ENCODE data around the gene KIF1A.

Gene KIF1A

DNA sequence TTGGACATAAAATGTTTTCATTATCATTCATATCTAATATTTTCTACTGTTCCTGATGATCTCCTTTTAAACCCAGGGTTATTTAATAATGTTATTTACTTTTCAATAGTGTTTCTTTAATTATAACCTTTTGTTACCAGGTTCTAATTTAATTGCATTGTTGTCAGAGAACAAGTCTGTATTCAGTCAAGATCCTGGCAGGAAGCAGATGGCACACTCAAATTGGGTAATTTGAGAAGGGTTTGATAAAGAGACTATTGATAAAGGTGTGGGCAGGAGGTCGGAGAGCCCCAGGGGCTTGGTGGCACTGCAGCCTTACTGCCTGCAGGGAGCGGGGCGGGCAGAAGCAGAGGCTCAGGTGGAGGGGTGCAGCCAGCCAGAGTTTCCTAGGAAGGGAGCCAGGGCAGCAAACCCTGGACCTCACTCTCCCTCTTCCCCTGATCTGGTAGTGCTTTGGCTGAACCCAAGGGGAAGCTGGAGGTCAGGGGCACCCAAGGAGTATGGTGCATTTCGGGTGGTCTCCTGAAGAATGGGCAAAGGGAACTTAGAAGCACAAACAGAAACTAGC is 2.3 kb upstream of the KIF1A start:
- H3K4me3 ChIP-seq (ENCODE audit: low read length): no peak overlapping the region
- TF ChIP-seq, protein P1, sequence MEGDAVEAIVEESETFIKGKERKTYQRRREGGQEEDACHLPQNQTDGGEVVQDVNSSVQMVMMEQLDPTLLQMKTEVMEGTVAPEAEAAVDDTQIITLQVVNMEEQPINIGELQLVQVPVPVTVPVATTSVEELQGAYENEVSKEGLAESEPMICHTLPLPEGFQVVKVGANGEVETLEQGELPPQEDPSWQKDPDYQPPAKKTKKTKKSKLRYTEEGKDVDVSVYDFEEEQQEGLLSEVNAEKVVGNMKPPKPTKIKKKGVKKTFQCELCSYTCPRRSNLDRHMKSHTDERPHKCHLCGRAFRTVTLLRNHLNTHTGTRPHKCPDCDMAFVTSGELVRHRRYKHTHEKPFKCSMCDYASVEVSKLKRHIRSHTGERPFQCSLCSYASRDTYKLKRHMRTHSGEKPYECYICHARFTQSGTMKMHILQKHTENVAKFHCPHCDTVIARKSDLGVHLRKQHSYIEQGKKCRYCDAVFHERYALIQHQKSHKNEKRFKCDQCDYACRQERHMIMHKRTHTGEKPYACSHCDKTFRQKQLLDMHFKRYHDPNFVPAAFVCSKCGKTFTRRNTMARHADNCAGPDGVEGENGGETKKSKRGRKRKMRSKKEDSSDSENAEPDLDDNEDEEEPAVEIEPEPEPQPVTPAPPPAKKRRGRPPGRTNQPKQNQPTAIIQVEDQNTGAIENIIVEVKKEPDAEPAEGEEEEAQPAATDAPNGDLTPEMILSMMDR (conservative IDR thresholded peaks at IDR 0.05; ENCODE audit: low read length): no peak
- no peak for DNase-seq (ENCODE audit: low read depth)

DNA sequence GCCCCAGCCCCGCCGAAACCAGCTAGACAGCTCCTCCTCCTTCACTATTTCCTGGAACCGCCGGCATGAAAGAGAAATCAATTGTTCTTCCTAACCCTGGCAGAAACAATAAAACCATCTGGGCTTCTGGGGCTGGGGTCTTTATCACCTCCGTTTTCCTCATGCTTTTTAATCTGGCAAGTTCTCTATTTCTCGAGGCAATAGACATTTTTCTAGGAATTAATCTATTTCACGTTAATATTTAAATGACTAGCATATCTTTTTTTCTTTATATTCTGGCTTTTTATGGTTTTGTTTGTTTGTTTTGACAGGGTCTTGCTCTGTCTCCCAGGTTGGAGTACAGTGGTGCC is 1.4 kb upstream of the KIF1A start:
- TF ChIP-seq, protein P1 (conservative IDR thresholded peaks at IDR 0.05; ENCODE audit: low read length): no peak

DNA sequence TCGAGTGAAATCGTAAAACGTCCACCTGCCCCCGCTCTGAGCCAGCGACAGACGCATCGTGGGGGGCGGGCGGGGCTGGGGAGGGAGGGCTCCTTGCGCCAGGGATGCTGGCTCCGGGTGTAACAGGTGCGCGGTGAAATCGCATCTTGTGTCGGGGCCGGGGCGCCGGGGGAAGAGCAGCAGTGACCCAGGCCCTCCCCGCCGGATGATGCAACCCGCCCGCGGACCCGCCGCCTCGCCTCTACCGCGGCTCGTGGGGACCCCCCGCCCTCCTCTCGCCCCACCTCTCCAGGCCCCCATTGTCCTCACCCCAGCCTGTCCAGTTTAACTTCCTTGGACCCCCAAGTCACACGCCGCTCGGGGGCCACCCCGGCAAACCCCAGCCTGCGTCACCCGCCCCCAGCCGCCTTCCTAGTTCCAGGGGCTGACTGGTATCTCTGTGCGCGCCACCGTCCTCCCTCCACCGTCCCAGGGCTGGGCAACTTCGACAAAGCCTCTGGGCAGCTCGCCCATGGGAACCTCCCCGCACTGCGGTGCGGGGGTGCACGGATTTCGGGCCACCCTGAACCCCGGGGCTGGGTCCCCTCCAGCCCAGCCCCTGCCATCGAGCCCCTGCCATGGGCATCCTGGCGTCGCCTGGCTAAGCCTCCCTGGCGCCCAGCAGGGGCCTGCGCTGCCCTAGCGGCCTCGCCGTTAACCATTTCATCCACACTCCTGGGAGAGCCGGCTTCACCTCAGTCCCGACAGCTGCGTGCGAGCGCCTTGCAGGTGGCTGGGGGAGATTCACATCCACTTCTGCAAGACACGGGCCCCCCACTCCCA is 799 bp upstream of the KIF1A start:
- TF ChIP-seq, protein P1 (conservative IDR thresholded peaks at IDR 0.05; ENCODE audit: low read length): no peak
- DNase-seq (ENCODE audit: low read depth): no peak
- no peak overlapping the region for H3K4me3 ChIP-seq (ENCODE audit: low read length)

More for the DNA sequence above, 1.4 kb upstream of the KIF1A start:
- DNase-seq (ENCODE audit: low read depth): no peak
- H3K4me3 ChIP-seq (ENCODE audit: low read length): no peak overlapping the region

DNA sequence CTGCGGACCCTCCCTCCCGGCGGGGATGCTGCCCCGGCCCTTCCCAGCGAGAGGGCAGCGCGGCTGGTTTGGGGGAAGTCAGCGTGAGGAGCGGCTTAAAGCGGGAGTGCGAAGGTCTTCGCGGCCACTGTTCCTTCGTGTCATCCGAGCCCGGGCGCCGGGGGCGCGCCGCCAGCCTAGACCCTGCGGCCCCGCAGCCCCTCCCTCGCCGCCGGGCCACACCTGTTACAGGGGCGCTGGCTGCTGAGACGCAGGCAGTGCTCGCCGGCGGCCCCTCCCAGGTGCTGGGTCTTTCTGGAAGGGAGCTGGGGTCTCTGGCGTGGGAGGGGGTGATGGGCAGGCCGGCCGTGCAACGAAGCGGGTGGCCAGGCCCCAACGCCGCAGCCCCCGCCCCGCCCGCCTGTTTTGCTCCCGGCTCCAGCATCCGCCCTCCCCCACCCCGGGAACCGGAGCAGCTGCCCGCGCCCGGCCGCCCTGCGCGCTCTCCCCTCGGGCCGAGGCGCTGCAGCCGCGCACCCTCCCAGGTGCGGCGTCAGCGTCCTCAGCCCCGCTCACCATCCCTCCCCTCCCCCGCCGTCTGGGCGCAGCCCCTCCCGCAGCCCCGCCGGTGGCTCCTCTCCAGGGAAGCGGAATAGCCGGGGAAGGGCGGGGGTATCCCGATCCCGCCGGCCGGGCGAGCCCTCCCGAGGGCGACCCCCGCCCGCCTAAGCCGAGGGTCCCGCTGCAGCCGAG is 727 bp downstream of the KIF1A start:
- no peak for DNase-seq (ENCODE audit: low read depth)
- TF ChIP-seq, protein P1 (conservative IDR thresholded peaks at IDR 0.05; ENCODE audit: low read length): no peak
- H3K4me3 ChIP-seq (ENCODE audit: low read length): no peak overlapping the region

DNA sequence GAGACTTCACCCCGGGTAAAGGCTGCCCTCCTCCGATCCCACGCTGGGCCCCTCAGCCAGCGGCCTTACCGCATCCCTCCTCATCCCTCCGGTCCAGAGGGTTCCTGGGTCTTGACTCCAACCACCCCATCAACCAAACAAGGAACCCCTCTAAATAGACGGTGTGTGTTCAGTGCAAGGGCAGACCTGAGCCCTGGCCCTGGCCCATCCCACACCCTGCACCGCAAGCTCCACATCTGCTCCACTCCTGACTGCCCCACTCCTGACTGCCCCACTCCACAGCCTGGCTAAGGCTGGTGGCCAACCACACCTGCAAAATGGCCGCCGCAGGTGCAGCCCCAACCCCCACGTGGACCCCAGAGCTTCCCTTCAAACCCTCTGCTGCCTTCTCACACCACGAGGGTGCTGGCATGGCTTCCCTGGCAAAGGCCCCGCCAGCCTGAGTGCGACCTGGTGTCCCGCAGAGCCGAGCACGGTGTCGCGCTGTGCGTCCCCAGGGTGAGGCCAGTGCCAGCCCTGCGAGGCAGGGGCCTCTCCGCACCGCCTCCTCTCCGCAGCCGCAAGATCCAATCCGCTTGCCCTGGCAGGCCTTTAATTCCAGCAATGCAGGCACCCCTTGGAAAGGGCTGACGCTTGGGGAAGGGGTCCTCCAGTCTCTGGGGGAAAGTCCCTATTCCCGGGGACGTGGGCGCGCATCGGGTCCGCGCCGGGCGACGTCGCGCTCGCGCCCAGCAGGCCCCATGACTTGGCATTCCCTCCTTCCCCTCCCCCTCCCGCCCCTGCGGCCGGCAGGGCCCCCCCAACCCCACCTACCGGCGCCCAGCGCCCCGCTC is 1.5 kb downstream of the KIF1A start:
- no peak overlapping the region for H3K4me3 ChIP-seq (ENCODE audit: low read length)
- TF ChIP-seq, protein P1 (conservative IDR thresholded peaks at IDR 0.05; ENCODE audit: low read length): no peak
- DNase-seq (ENCODE audit: low read depth): no peak

DNA sequence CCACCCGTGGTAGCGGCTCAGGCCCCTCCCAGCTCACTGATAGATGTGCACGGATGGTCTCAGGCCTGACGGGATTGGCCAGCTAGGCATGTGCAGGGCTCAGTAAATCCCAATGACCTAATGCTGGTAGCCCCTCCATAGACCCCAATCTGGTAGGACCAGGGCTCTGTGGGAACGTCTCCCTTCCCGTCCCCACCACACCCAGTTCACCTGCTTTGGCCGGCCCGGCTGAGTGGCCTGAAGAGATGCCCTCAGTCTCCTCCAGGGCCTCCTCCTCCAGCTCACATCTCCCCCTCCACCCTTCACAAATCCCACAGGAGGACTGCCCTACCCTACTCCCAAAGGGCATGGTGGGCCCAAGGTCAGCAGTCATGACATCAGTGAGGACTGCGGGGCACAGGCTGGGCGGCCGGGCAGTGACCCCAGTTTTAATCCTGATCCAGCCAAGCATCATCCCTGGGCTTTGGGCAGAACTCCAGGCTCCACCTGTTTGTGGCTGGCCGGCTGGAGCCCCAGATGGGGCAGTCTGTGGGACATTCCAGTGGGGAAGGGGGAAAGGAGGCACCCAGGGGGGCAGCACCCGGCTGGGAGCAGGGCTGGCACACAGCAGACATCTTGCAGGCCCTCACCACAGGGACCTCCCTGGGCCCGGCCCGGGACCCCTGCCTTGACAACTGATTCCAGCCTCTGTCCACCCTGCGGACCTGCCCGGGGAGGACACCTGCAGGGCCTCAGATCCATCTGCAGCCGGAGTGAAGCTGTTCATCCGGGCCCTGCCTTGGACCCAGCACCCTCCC is 2.3 kb downstream of the KIF1A start:
- no peak overlapping the region for H3K4me3 ChIP-seq (ENCODE audit: low read length)
- TF ChIP-seq, protein P1 (conservative IDR thresholded peaks at IDR 0.05; ENCODE audit: low read length): no peak
- no peak for DNase-seq (ENCODE audit: low read depth)
